GM21825 (cell line): ENCODE results near the gene CNPY1.

ENCODE experiments used
- ATAC-seq: cut with Tn5 transposase; IDR thresholded peaks from one replicate; pipeline ENCODE4 v1.9.1; 2021; ENCODE audit warnings: mild to moderate bottlenecking, moderate library complexity; ENCODE audit not compliant: unreplicated experiment

Gene CNPY1

DNA sequence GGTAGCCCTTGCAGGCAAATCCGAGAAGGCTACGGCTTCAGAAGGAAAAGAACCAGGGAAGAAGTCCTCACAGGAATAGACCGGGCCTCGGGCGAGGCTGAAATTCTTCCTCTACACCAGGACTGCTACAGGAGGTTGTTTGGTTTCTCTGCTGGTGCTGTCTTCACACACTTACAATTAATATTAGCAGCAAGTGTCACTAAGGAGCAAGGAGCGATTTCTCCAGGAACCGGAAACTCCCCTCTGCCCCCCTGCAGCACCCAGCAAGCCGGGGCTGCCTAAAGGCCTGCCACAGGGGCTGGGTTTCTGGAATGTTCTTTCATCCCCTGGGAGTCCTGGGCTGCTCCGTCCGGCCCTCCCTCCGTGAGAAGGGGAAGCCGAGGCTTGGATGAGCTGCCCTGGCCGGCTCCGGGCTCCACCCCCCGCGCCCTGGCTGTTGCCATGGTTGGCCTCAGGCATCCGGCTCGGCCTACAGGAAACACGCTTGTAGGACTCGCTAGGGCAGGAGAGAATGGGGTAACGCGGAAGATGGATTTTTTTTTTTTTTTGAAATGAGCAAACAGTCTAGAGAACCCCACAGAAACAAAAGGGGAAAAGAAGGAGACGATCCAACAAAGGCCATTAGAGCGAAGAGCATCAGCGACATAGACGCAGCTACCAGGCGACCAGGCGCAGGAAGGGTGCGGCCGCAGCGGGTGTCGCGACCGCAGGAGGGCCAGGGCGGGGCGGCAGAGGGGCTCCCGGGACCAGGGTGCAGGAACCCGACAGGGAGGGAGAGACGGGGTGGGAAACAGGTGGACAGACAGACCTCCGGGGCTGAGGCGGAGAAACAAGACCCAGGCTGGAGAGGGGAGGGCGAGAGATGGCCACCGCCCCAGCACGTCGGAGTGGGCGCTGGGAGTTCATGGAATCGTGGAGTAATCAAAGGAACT is 55.4 kb downstream of the CNPY1 start:
- ATAC-seq = peak; percentile 96

DNA sequence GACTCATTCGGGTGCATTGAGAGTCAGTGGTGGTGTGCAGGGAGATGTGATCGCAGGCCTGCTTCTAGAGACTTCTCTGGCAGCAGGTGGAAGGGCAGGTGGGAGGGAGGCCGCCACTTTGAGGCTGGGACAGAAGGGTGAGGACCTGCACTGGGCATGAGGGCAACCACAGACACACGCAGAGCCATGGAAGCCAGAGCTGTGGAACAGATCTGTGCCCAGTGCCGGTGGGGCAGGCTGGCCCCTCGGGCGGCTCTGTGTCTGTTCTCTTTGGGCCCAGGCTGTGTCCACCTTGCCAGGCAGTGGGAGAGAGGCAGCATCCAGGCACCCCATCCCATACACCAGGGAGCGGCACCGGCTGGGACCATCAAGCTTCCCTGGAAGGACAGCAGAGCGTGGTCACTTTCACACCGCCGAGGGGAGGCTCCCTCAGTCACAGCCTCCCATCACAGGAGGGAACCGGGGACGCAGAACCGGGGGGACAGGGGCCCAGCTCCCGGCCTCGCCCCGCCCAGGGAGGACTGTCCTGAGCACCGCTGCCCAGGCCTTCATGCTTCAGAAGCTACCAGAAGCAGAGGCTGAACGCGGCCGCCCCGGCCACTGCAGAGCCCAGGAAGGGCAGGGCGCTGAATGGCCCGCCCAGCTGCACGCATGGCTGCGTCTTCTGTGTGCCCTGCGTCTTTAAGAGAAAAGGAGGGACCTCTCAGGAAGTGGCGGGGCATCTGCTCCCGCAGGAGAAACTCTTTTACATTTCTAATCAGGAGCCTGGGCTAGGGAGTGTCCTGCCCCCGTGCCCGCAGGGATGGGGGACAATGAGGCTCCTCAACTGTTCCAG is 56.3 kb downstream of the CNPY1 start:
- ATAC-seq = peak; percentile 30

DNA sequence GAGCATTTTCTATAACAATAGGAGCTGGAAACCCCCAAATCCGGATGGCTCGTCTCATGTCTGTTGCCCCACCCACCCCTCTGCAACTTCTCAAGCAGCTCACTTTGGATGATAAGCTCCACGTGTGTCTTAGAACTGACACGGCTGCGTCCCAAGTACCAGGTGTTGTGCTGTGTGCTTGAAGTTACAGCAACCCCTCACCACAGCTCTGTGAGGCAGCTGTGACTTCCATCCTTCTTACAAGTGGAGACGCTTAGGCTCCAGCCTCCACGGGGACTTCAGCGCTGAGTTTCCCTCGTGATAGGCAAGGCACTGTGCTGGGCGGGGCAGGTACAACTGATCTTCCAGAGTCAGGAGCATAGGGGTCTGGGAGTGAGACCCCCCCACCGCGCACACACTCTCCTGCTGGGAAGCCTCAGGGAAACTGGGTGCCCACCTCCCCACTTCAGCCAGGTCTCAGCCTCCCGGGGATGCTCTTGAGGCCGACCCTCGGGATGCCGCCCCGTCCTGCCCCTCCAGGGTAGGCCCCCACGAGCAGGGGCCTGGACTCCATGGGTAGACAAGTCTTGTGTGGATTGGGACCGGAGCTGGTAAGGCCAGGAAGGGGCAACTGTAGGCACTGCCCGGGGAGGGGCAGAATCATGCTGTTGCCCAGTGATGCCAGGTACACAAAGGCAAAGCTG is 57.1 kb downstream of the CNPY1 start:
- ATAC-seq = no peak

DNA sequence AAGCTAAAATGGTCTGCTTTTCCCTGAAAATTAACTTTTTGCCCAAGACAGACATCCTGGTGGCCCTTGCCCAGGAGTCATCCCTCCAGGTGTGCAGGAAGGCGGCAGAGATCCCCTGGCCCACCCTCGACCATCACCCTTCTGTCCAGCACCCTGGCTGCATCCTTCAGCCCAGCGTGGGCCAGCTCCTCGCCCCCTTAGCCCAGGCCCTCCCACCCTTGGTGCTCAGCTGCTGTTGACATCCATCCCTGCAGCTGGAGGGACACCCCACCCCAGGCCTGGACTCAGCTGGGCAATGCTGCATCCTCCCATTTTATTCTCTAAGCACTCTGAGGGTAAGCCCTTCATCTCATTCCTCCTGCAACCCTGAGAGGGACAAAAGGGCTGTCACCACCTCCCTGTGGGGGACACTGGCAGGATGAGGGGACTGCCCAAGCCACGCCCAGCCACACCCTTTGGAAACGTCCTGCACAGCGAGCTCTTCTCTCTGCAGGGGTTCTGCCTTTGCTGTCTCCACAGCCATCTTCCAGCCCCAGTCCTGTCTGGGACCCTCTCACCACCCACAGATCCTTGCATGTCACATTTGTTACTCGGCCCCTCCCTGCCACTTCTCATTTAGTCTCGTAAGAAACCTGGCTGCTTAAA is 57.8 kb downstream of the CNPY1 start:
- no peak for ATAC-seq

DNA sequence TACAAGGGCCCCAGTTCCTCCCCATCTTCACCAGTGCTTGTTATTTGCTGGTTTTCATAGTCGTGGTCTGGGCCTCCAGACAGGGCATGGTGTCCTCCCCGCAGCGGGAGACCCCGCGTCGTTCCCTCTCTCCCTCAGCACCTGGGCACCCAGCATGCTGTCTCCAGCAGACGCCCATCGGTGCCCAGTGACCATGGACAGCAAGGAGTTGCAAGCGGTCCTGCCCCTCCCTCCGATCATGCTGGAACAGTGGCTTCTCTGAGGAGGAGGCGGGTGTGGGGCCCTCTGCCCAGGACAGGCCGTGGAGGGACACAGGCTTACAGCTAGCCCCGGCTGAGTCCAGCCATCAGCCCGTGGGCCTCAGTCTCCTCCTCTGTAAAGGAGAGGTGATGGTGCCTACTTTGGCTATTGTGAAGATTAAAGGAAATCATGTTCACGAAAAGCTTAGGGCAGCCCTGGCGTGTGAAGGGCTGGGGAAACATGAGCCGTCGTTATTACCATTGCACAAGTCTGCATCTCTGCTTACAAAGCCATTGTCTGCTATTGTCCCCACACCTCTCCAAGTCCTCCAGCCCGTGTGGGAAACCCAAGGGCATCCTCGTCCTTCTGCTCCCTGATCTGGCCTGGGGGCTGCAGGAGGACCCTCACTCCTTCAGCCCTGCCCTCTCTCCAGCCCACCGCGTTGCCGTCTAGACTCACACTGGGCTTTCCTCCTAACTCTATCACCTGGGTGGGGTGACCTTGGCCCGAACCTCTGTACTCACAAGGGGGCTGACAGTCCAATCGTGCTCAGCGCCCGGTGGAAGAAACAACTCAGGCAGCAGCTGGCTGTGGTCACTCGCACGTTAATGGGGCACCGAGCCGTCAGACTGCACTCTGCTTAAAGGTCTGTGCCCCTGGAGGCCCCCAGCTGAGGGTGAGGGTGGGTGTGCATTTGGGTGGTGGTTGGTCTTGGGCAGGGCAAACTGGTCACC is 58.6 kb downstream of the CNPY1 start:
- ATAC-seq = no peak

DNA sequence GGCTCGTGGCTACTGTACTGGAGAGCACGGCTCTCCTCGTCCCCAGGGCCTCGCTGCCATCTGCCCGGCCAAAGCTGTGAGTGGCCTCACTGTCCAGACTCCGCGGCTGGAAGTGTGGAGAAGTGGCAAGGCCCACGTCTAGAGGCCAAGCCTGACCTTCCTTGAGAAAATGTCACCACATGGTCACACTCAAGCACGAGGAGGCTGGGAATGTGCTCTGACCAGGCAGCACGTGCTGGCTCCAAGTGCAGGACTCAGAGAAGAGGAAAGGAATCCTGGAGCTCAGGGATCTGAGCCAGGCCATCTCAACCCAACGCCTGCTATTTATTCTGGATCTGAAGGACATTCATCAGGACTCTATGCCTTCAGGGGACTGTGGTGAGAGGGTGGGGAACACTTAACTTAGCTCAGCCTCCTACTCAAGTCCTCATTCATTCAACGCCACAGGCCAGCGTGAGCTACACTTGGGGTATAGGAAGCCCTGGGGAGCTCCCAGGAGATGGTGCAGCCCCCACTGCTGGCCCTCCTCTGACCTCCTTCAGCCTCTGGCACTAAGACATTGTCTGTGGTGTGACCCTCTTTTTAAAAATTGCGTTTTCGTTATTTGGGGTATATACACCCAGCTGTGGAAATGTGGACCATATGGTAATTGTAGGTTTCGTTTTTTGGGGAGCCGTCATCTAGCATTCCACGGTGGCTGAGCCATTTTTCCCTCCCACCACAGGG is 59.4 kb downstream of the CNPY1 start:
- ATAC-seq = no peak

DNA sequence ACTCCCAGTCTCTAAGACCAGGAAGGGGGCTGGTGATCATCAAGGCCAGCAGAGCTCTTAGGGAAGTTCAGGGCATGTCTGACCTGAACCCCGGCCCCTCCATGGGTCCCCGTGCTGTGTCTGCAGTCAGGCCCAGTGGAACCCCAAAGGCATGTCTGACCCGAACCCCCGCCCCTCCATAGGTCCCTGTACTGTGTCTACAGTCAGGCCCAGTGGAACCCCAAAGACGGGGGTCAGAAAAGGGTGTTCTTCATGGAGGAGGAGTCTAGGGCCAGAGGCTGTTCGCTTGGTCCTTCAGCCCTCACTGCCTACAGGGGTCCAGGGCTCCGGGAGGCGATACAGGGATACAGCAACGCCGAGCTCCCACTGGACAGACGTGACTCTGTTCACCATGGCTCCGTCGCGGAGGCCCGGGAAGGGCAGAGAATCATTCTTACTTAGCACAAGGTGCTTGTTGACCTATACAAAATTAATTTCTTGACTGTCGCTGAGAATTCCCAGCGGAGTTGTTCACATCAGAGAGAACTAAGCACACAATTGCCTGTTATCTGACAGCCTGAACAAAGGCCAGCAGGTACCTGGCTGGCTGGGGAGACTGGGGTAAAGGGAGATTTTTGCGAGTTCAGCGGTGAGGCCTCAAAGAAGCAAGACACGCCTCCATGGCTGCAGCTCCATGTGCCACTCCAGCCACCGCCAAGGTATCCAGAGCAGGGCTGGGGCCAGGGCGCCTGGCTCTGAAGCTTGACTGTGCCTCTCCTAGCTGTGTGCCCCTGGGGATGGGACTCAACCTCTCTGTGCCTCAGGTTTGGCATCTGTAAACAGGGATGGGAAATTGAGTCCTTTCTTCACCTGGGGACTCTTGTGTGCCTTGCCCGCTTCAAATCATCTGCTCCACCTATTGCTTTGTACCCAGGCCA is 61.6 kb downstream of the CNPY1 start:
- ATAC-seq = no peak

DNA sequence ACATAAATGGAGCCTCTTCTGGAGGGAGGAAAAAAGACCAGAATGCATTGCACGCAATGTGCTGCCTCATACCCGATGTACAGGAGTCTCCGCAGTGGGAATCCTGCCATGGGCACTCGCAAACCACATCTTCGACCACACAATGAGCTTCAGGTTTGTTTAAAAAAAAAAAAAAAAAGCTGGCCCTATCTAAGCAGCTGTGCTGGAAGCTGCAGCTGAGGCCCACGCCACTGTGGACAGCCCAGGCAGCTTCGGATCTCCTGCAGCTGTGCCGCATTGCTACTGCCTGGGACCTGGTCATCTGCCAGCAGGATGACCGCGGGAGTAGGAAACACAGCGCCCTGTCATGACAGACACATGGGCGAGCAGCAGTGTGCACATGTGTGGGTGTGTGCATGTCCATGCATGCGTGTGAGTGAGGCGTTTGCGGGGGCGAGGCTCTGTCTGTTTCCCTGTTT is 62.5 kb downstream of the CNPY1 start:
- ATAC-seq = no peak

DNA sequence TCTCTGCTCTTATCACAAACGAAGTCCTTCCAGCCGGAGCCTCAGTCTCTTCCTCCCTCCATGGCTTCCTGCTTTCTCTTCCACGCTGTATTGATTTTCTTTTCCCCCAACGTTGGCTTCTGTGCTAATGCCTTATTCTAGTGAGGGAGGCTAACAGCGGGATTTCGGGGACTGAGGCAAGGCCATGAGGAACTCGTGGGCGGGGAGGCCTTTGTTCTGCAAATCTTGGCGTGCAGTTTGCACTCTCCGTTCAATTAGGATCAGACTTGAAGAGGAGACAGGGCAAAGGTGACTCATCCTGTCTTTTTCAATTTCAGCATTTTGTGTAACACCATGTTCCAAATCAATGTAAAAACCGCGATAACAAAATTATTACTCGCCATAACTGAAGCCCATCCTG is 63.1 kb downstream of the CNPY1 start:
- ATAC-seq = no peak

DNA sequence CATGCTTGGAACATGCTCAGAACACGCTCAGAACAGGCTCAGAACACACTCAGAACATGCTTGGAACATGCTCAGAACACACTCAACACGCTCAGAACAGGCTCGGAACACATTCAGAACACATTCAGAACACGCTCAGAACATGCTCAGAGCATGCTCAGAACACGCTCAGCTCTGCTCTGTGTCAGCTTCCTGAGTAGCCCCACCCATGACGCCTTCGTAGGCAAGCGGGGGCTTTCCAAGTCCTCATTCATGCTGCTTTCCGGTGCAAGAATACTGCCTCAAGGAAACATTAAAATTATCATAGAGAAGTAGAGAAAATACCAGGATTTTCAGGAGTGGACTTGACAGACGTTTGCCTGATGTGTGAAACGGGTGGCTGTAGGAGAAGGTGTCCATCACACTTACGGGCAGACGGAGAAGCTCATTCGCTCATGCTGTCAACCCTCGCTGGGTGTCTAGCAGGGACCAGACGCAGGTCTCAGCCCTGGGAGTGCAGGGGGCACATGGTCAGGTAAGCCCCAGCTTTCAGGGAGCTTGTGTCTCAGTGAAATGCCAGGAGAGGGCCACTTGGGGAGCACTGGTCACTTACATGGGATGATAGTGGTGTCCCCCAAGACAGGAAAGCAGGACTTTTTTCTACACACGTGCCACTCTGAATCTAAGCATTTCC is 63.7 kb downstream of the CNPY1 start:
- ATAC-seq = no peak

DNA sequence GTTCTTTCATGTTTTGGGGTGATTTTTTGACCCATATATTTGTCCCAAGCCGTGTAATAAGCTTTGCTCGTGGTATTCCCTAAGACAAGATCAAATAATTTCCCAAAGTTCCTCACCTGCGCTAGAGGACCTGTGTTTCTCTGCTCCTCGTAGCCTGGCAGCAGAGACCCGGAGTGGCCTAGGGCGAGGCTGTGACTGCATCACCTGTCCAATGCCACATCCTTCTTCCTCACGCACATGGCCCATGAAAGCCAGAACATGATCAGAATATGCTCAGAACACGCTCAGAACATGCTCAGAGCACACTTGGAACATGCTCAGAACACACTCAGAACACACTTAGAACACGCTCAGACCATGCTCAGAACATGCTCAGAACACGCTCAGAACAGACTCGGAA is 64.6 kb downstream of the CNPY1 start:
- no peak for ATAC-seq

DNA sequence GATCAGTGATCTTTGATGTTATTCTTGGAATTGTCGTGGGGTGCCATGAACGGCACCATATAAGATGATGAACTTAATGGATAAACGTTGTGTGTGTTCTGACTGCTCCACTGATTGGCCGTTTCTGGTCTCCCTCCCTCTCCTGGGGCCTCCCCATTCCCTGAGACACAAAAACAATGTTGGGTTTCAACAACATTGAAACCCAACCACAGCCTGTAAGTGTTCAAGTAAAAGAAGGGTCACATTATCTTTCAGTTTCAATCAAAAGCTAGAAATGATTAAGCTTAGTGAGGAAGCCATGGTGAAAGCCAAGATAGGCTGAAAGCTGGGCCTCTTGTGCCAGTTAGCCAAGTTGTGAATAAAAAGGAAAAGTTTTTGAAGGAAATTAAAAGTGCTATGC is 68.9 kb downstream of the CNPY1 start:
- peak; percentile 98 for ATAC-seq

DNA sequence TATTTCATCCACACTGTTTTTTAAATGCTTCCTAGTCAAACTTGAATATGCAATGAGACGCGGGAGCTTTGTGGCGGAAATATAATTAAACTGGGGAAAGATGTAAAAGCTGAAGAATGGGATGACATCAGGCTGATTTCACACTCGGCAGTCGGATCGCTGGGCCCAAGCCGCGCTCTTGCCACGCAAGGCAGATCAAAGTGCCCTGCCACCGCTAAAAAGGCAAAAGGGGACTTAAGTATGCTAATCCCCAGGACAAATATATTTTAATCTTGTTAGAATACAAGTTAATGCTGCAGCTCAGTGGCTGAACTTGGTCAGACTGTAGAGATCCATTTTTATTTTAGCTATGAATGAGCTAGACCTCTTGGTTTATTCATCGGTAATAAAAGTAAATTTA is 74.6 kb downstream of the CNPY1 start:
- ATAC-seq = no peak

DNA sequence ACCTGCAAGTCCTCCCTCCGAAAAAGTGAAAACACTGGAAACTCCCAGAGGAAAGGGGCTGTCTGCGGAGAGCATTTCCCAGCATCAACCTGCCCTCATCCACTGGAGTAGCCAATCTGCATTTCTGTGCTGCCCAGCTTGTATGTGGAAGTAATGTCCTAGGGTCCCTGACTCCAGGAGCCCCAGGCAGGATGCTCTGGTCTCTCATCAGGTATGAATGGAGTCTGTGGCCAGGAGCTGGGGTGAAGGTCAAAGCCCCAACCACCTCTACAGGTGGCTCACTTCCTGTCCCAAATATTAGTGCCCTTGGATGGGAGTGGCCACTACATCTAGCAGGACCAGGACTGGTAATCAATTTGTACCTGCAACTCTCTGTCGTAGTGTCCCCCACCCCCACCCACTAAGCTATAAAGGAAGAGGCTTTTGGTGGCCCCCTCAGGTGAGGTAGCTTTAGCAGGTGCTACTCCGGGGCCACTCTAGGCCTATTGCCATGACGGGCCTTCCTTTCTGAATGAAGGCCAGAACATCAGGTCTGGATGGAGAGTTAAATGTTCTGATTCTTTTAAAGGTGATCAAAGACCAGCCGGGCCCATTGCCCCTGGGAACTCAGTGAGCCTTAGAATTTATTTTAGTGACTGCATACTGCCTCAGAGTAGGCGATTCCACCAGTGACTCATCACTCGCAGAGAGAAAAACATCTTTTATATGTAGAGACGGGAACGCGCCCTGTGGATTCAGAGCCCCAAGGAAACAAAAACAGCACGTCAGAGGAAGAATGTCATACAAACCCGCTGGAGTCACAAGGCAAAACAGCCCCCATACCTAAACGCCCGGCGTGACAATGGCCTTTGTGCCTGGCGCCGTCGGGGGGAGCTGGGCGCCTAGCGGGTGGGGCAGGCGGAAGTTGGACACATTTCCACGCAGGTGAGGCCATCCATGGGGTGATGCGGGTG is 75.4 kb downstream of the CNPY1 start:
- ATAC-seq = no peak

DNA sequence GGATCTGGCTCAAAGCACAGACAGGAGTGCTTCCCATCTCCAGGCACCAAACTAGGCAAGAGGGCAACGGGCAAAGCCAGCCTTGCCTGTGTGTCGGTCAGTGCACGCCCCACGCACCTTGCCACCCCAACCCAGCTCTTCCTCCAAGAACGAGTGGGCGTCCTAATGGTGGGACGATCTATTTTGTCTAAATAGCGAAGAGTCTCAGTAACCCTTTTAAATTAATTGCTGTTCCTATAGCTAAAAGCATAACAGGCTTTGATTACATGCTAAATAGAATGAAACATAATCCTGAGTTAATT is 76.2 kb downstream of the CNPY1 start:
- no peak for ATAC-seq
